K562 (cell line): Measurements from ENCODE around the gene PTX3. TPM values are rescaled to one million over a fixed set of nuclear protein-coding genes. Genes with fewer than 3 reads are reported as not detected.
A peak's percentile ranks its signal among the peaks of the same experiment; 100 is the strongest.

ENCODE experiments used
- CBFA2T2 ChIP-seq: fragments of 450-650 bp; conservative IDR thresholded peaks from 2 replicates; pipeline ENCODE4 v1.6.1; 2017; ENCODE audit warnings: mild to moderate bottlenecking
- CCNT2 ChIP-seq: IDR thresholded peaks from 2 replicates; pipeline ENCODE4 v1.6.1; 2011; ENCODE audit warnings: borderline replicate concordance, low read depth, mild to moderate bottlenecking, moderate library complexity, mixed read lengths, low read length; ENCODE audit not compliant: insufficient read length; ENCODE audit errors: extremely low read depth
- DDX20 ChIP-seq: fragments of 450-650 bp; IDR thresholded peaks from 2 replicates; pipeline ENCODE4 v1.6.1; 2016; ENCODE audit warnings: missing genetic modification characterization, low read depth, mild to moderate bottlenecking, missing compliant biosample characterization, moderate library complexity
- KLF16 ChIP-seq: IDR thresholded peaks from 2 replicates; pipeline ENCODE4 v1.6.1; 2016; ENCODE audit warnings: antibody characterized with exemption
- NCOR1 ChIP-seq: fragments of 450-650 bp; IDR thresholded peaks from 2 replicates; pipeline ENCODE4 v1.6.1; 2016; ENCODE audit warnings: mild to moderate bottlenecking, moderate library complexity
- PBX2 ChIP-seq, 2 experiments: IDR thresholded peaks in 1 of 2; conservative IDR thresholded peaks in 1 of 2; 2 replicates each; pipeline ENCODE4 v1.6.1; 2016; ENCODE audit warnings: low read depth in 2 of 2, mild to moderate bottlenecking in 1 of 2, missing compliant biosample characterization in 1 of 2, missing genetic modification characterization in 1 of 2, moderate library complexity in 1 of 2
- PML ChIP-seq: IDR thresholded peaks from 2 replicates; pipeline ENCODE4 v1.6.1; 2012; ENCODE audit warnings: low read length, inconsistent platforms
- RBM17 ChIP-seq: fragments of 200-400 bp; formaldehyde crosslinking; IDR thresholded peaks from 2 replicates; pipeline ENCODE4 v1.6.1; 2017; ENCODE audit warnings: low read depth, mild to moderate bottlenecking, low read length, borderline replicate concordance
- RCOR1 ChIP-seq, 2 experiments: IDR thresholded peaks; 2 replicates each; pipeline ENCODE4 v1.6.1; 2012; ENCODE audit warnings: low read depth in 2 of 2, low read length in 2 of 2, borderline replicate concordance in 1 of 2, improper control_type of control experiment in 1 of 2
- SMARCE1 ChIP-seq: fragments of 450-650 bp; IDR thresholded peaks from 2 replicates; pipeline ENCODE4 v1.7.1; 2016; ENCODE audit warnings: mild to moderate bottlenecking
- TAL1 ChIP-seq: fragments of 450-650 bp; IDR thresholded peaks from 2 replicates; pipeline ENCODE4 v1.6.1; 2016; ENCODE audit warnings: mild to moderate bottlenecking
- VEZF1 ChIP-seq: fragments of 200-800 bp; sonication (Bioruptor generic); IDR thresholded peaks from 2 replicates; pipeline ENCODE4 v1.6.1; 2017; ENCODE audit warnings: missing genetic modification characterization, missing compliant biosample characterization
- ZBTB26 ChIP-seq: fragments of 450-650 bp; formaldehyde crosslinking; IDR thresholded peaks from 2 replicates; pipeline ENCODE4 v1.4.0; 2022; ENCODE audit warnings: missing genetic modification characterization
- ZC3H8 ChIP-seq: fragments of 450-650 bp; IDR thresholded peaks from 2 replicates; pipeline ENCODE4 v1.6.1; 2017
- ZNF253 ChIP-seq: fragments of 250-450 bp; sonication (Bioruptor Pico); conservative IDR thresholded peaks from 2 replicates; pipeline ENCODE4 v1.6.1; 2021; ENCODE audit warnings: mild to moderate bottlenecking
- ZNF280B ChIP-seq: fragments of 250-450 bp; sonication (Bioruptor Pico); IDR thresholded peaks from 2 replicates; pipeline ENCODE4 v1.5.1; 2021; ENCODE audit warnings: mild to moderate bottlenecking
- ZNF655 ChIP-seq: fragments of 250-450 bp; sonication (Bioruptor Pico); IDR thresholded peaks from 2 replicates; pipeline ENCODE4 v1.5.0; 2021
- polyA plus RNA-seq, 8 experiments: library from polyadenylated mRNA; depleted of rRNA in 4 of 8; stranded (reverse) in 5 of 8; unstranded in 3 of 8; fragments of >200 nt; fragmentation: Nextera tagmentation in 2 of 8; fragmentation: Illumina TruSeq in 1 of 8; extraction: Ambion mirVana in 2 of 8; extraction: Trizol in 1 of 8; gene quantifications; 2 replicates each; pipeline versions ENCODE4 v1.2.1 to v1.2.3, GENCODE V29; 2011 to 2014; ENCODE audit warnings: inconsistent platforms in 1 of 8, missing spikeins in 1 of 8
- total RNA-seq, 7 experiments: library from RNA; depleted of rRNA in 6 of 7; stranded (reverse); fragments of >200 nt in 6 of 7; fragmentation: Illumina TruSeq in 2 of 7; extraction: Trizol in 2 of 7; gene quantifications; 2 replicates each; pipeline versions ENCODE4 v1.2.1 to v1.2.3, GENCODE V29; 2011 to 2021; ENCODE audit warnings: low replicate concordance in 1 of 7

Gene PTX3
- total and polyA plus RNA-seq, 9 of the 15 experiments (the other 6 are each of a cell fraction or from before 2014, with no cell fraction given) = 0.04 to 0.33 (median 0.15) TPM; not detected in 2

GRCh38 chr3:157428853-157429252 lies 7.8 kb upstream of the PTX3 start (continued):
- no peak; the same call in 1 of the 2 replicates for TF ChIP-seq SMARCE1
- peak; percentile 46 for TF ChIP-seq TAL1
- no peak for TF ChIP-seq ZBTB26 (CRISPR knock-in tag)
- TF ChIP-seq RCOR1 (IDR thresholded peaks at IDR 0.05; ENCODE audit: borderline replicate concordance in 1 of 2, low read depth in 2 of 2, low read length in 2 of 2) = peak in 1 of 2 experiments; percentile 55; a peak in 1 of 4 replicates
- TF ChIP-seq VEZF1 (CRISPR knock-in tag) = no peak
- no peak for TF ChIP-seq ZC3H8
- TF ChIP-seq ZNF655 (CRISPR knock-in tag) = no peak
- peak; percentile 34; the same call in 1 of the 2 replicates for TF ChIP-seq CBFA2T2
- no peak for TF ChIP-seq DDX20 (tag)
- TF ChIP-seq ZNF253 (CRISPR knock-in tag) = no peak
- peak; percentile 45; the same call in 1 of the 2 replicates for TF ChIP-seq KLF16
- no peak for TF ChIP-seq CCNT2
- no peak for TF ChIP-seq PBX2 (CRISPR knock-in tag; IDR thresholded peaks at IDR 0.05; ENCODE audit: low read depth)
- TF ChIP-seq PBX2 (tag; conservative IDR thresholded peaks at IDR 0.05; ENCODE audit: low read depth) = 0 out of 2 replicates have a peak, but pooled peaks have one; percentile 12
- no peak for TF ChIP-seq RBM17
- TF ChIP-seq ZNF280B (CRISPR knock-in tag) = no peak
- peak; percentile 31; the same call in 1 of the 2 replicates for TF ChIP-seq PML
- peak; percentile 44; the same call in 1 of the 2 replicates for TF ChIP-seq NCOR1
